Measurements from ENCODE around the gene CDH13.

The CDH13 gene

GRCh38 chr16:83510906-83511305, 884.1 kb downstream of the CDH13 start:
- H2AK5ac ChIP-seq (ENCODE audit: low read length): no peak overlapping the region
- H3K9ac ChIP-seq (ENCODE audit: low read length): no peak overlapping the region
- H3K79me1 ChIP-seq (ENCODE audit: low read length): no peaks in the 10 kb centered on the region

GRCh38 chr16:83513008-83513755, 886.4 kb downstream of the CDH13 start:
- H3K79me2 ChIP-seq (ENCODE audit: control insufficient read depth, insufficient read depth, low read length, poor library complexity): no peaks in the 10 kb centered on the region
- H3K4me3 ChIP-seq (ENCODE audit: low read depth, low read length): no peak overlapping the region
- no peak overlapping the region for H3K23ac ChIP-seq (ENCODE audit: low read length)
- no peaks in the 10 kb centered on the region for H3K36me3 ChIP-seq (ENCODE audit: control insufficient read depth in 1 of 2, insufficient read depth in 2 of 2, low read length in 2 of 2)
- no peak overlapping the region for H2AFZ ChIP-seq (ENCODE audit: insufficient read depth, low read length, poor library complexity)
- no peak overlapping the region for H2BK120ac ChIP-seq (ENCODE audit: insufficient read depth, low read length, poor library complexity)
- H3K9ac ChIP-seq (ENCODE audit: low read length): no peak overlapping the region
- H4K12ac ChIP-seq (ENCODE audit: low read depth, low read length): no peak overlapping the region
- H4K91ac ChIP-seq (ENCODE audit: low read depth, low read length): no peak overlapping the region
- no peak overlapping the region for H2BK12ac ChIP-seq (ENCODE audit: low read length)
- no peak overlapping the region for H3K14ac ChIP-seq (ENCODE audit: low read length)
- no peaks in the 10 kb centered on the region for H3K27me3 ChIP-seq (ENCODE audit: insufficient read depth, low read length)
- H3K79me1 ChIP-seq (ENCODE audit: low read length): no peaks in the 10 kb centered on the region
- H2BK5ac ChIP-seq (ENCODE audit: low read depth, low read length, poor library complexity): no peak overlapping the region
- no peak overlapping the region for H3K4me2 ChIP-seq (ENCODE audit: low read length)
- H3K27ac ChIP-seq (ENCODE audit: low read depth, low read length): no peak overlapping the region
- H3K18ac ChIP-seq (ENCODE audit: low read length): no peak overlapping the region
- peaks cover 5% of the 10 kb centered on the region for H3K9me3 ChIP-seq (ENCODE audit: insufficient read depth, low read depth, low read length)
- no peaks in the 10 kb centered on the region for H3K4me1 ChIP-seq (ENCODE audit: control insufficient read depth in 1 of 2, insufficient read depth in 2 of 2, low read length in 2 of 2)
- no peak for DNase-seq
- no peak overlapping the region for H2AK5ac ChIP-seq (ENCODE audit: low read length)
- WGBS (ENCODE audit: extremely low coverage, insufficient coverage, insufficient read length): no CpG with 5 or more reads among the region's 8 CpGs
- H3K4ac ChIP-seq (ENCODE audit: low read depth, low read length): no peak overlapping the region
- H4K8ac ChIP-seq (ENCODE audit: low read depth, low read length): no peak overlapping the region

More at GRCh38 chr16:83510906-83511305, 884.1 kb downstream of the CDH13 start:
- DNase-seq: no peak
- H3K4me2 ChIP-seq (ENCODE audit: low read length): no peak overlapping the region
- H4K8ac ChIP-seq (ENCODE audit: low read depth, low read length): no peak overlapping the region
- peaks cover 3% of the 10 kb centered on the region for H3K9me3 ChIP-seq (ENCODE audit: insufficient read depth, low read depth, low read length)
- H2BK120ac ChIP-seq (ENCODE audit: insufficient read depth, low read length, poor library complexity): no peak overlapping the region
- no peak overlapping the region for H2AFZ ChIP-seq (ENCODE audit: insufficient read depth, low read length, poor library complexity)
- no peak overlapping the region for H2BK12ac ChIP-seq (ENCODE audit: low read length)
- no peaks in the 10 kb centered on the region for H3K79me2 ChIP-seq (ENCODE audit: control insufficient read depth, insufficient read depth, low read length, poor library complexity)
- no peak overlapping the region for H3K18ac ChIP-seq (ENCODE audit: low read length)
- H3K14ac ChIP-seq (ENCODE audit: low read length): no peak overlapping the region
- H2BK5ac ChIP-seq (ENCODE audit: low read depth, low read length, poor library complexity): no peak overlapping the region
- WGBS (ENCODE audit: extremely low coverage, insufficient coverage, insufficient read length): no CpG with 5 or more reads among the region's 12 CpGs
- H3K4me3 ChIP-seq (ENCODE audit: low read depth, low read length): no peak overlapping the region
- H4K12ac ChIP-seq (ENCODE audit: low read depth, low read length): no peak overlapping the region
- no peak overlapping the region for H4K91ac ChIP-seq (ENCODE audit: low read depth, low read length)
- no peak overlapping the region for H3K27ac ChIP-seq (ENCODE audit: low read depth, low read length)
- H3K4me1 ChIP-seq (ENCODE audit: control insufficient read depth in 1 of 2, insufficient read depth in 2 of 2, low read length in 2 of 2): no peaks in the 10 kb centered on the region
- no peak overlapping the region for H3K23ac ChIP-seq (ENCODE audit: low read length)
- no peaks in the 10 kb centered on the region for H3K36me3 ChIP-seq (ENCODE audit: control insufficient read depth in 1 of 2, insufficient read depth in 2 of 2, low read length in 2 of 2)
- no peak overlapping the region for H3K4ac ChIP-seq (ENCODE audit: low read depth, low read length)
- H3K27me3 ChIP-seq (ENCODE audit: insufficient read depth, low read length): no peaks in the 10 kb centered on the region

GRCh38 chr16:83515395-83515794, 888.6 kb downstream of the CDH13 start:
- no peak overlapping the region for H3K23ac ChIP-seq (ENCODE audit: low read length)
- no peak overlapping the region for H4K91ac ChIP-seq (ENCODE audit: low read depth, low read length)
- H2AK5ac ChIP-seq (ENCODE audit: low read length): no peak overlapping the region
- no peak overlapping the region for H3K14ac ChIP-seq (ENCODE audit: low read length)
- no peaks in the 10 kb centered on the region for H3K4me1 ChIP-seq (ENCODE audit: control insufficient read depth in 1 of 2, insufficient read depth in 2 of 2, low read length in 2 of 2)
- no peak overlapping the region for H2BK12ac ChIP-seq (ENCODE audit: low read length)
- no peak overlapping the region for H3K9ac ChIP-seq (ENCODE audit: low read length)
- no peak overlapping the region for H3K18ac ChIP-seq (ENCODE audit: low read length)
- H2BK120ac ChIP-seq (ENCODE audit: insufficient read depth, low read length, poor library complexity): no peak overlapping the region
- H3K79me2 ChIP-seq (ENCODE audit: control insufficient read depth, insufficient read depth, low read length, poor library complexity): no peaks in the 10 kb centered on the region
- WGBS (ENCODE audit: extremely low coverage, insufficient coverage, insufficient read length): no CpG with 5 or more reads among the region's 2 CpGs
- peaks cover 5% of the 10 kb centered on the region for H3K9me3 ChIP-seq (ENCODE audit: insufficient read depth, low read depth, low read length)
- no peak overlapping the region for H2AFZ ChIP-seq (ENCODE audit: insufficient read depth, low read length, poor library complexity)
- H4K12ac ChIP-seq (ENCODE audit: low read depth, low read length): no peak overlapping the region
- H3K4me3 ChIP-seq (ENCODE audit: low read depth, low read length): no peak overlapping the region
- no peak overlapping the region for H4K8ac ChIP-seq (ENCODE audit: low read depth, low read length)
- H3K4ac ChIP-seq (ENCODE audit: low read depth, low read length): no peak overlapping the region
- H3K27me3 ChIP-seq (ENCODE audit: insufficient read depth, low read length): no peaks in the 10 kb centered on the region
- H2BK5ac ChIP-seq (ENCODE audit: low read depth, low read length, poor library complexity): no peak overlapping the region
- no peaks in the 10 kb centered on the region for H3K36me3 ChIP-seq (ENCODE audit: control insufficient read depth in 1 of 2, insufficient read depth in 2 of 2, low read length in 2 of 2)
- DNase-seq: no peak
- H3K4me2 ChIP-seq (ENCODE audit: low read length): no peak overlapping the region
- no peak overlapping the region for H3K27ac ChIP-seq (ENCODE audit: low read depth, low read length)
- H3K79me1 ChIP-seq (ENCODE audit: low read length): no peaks in the 10 kb centered on the region

- no peak for DNase-seq
- Histone ChIP-seq H4K91ac (ENCODE audit: low read depth, low read length) (no peak overlapping the region), H3K36me3 (ENCODE audit: control insufficient read depth in 1 of 2, insufficient read depth in 2 of 2, low read length in 2 of 2) (no peaks in the 10 kb centered on the region), H3K27ac (ENCODE audit: low read depth, low read length) (no peak overlapping the region), H3K4me2 (ENCODE audit: low read length) (no peak overlapping the region), H4K8ac (ENCODE audit: low read depth, low read length) (no peak overlapping the region), H2AFZ (ENCODE audit: insufficient read depth, low read length, poor library complexity) (no peak overlapping the region), H2BK12ac (ENCODE audit: low read length) (no peak overlapping the region), H3K4me1 (ENCODE audit: control insufficient read depth in 1 of 2, insufficient read depth in 2 of 2, low read length in 2 of 2) (no peaks in the 10 kb centered on the region), H3K23ac (ENCODE audit: low read length) (no peak overlapping the region), H3K4ac (ENCODE audit: low read depth, low read length) (no peak overlapping the region), H3K27me3 (ENCODE audit: insufficient read depth, low read length) (no peaks in the 10 kb centered on the region), H3K9ac (ENCODE audit: low read length) (no peak overlapping the region), H3K4me3 (ENCODE audit: low read depth, low read length) (no peak overlapping the region), H2BK5ac (ENCODE audit: low read depth, low read length, poor library complexity) (no peak overlapping the region), H3K79me2 (ENCODE audit: control insufficient read depth, insufficient read depth, low read length, poor library complexity) (no peaks in the 10 kb centered on the region), H4K12ac (ENCODE audit: low read depth, low read length) (no peak overlapping the region), H3K9me3 (ENCODE audit: insufficient read depth, low read depth, low read length) (peaks cover 3% of the 10 kb centered on the region), H3K14ac (ENCODE audit: low read length) (no peak overlapping the region), H3K18ac (ENCODE audit: low read length) (no peak overlapping the region), H2BK120ac (ENCODE audit: insufficient read depth, low read length, poor library complexity) (no peak overlapping the region), H3K79me1 (ENCODE audit: low read length) (no peaks in the 10 kb centered on the region), H2AK5ac (ENCODE audit: low read length) (no peak overlapping the region)
- no CpG with 5 or more reads among the region's 2 CpGs for WGBS (ENCODE audit: extremely low coverage, insufficient coverage, insufficient read length)
These were observed 890.2 kb downstream of the CDH13 start for GRCh38 chr16:83516931-83517330.

All from trophoblast cell (in vitro differentiated cells and primary cell).